Measurements from ENCODE around the gene GRWD1.

DNA sequence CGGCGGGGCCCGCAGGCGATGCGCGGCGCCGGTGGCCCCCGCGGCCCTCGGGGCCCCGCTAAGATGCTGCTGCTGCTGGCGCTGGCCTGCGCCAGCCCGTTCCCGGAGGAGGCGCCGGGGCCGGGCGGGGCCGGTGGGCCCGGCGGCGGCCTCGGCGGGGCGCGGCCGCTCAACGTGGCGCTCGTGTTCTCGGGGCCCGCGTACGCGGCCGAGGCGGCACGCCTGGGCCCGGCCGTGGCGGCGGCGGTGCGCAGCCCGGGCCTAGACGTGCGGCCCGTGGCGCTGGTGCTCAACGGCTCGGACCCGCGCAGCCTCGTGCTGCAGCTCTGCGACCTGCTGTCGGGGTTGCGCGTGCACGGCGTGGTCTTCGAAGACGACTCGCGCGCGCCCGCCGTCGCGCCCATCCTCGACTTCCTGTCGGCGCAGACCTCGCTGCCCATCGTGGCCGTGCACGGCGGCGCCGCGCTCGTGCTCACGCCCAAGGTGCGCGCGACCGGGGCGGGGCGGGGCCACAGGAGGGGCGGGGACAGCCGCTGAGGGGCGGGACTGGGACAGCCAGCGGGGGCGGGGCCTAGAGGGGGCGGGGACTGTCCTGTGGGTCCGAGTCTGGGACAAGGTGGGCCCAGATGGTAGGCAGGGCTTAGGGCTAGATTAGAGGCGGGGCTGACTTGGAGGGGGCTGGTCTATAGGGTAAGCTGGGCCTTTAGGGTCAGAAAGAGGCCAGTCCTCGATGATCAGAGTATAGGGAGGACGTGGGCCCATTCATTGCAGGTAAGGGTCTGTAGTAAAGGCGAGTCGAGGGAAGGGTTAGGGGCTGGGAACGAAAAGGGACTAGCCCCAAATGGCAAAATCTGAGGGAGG is 47.2 kb upstream of the GRWD1 start:
- no peak for TF ChIP-seq CTCF (IDR thresholded peaks at IDR 0.05)
- TF ChIP-seq EZH2 (IDR thresholded peaks at IDR 0.05; ENCODE audit: borderline replicate concordance, insufficient read depth, low read depth, low read length, poor library complexity, severe bottlenecking), result no peak

Measured in B cell (primary cell).